Ovary (tissue), 9 donors: ENCODE results near the gene SH3RF3. TPM values are rescaled to one million over a fixed set of nuclear protein-coding genes. Genes with fewer than 3 reads are reported as not detected.
A peak's percentile ranks its signal among the peaks of the same experiment; 100 is the strongest.

Experiments used
- DNase-seq, 5 donors: peaks; one replicate each; pipeline ENCODE4 v3.0.0-alpha.2; 2019 to 2020
- H3K27ac ChIP-seq, 2 donors: fragments of 200-600 bp; one replicate each; pipeline versions ENCODE4 v1.5.1 to v1.8.0; 2019 to 2022
- H3K27me3 ChIP-seq: fragments of 200-600 bp; one replicate; pipeline ENCODE4 v1.8.0; 2022
- H3K36me3 ChIP-seq: fragments of 200-600 bp; sonication (generic); one replicate; pipeline ENCODE4 v1.5.1; 2019
- H3K4me1 ChIP-seq: one replicate; pipeline ENCODE4 v1.8.1; 2013; ENCODE audit warnings: mild to moderate bottlenecking, moderate library complexity; ENCODE audit not compliant: insufficient read depth
- H3K4me3 ChIP-seq: fragments of 200-600 bp; sonication (generic); one replicate; pipeline ENCODE4 v1.5.1; 2017
- H3K9me3 ChIP-seq, 2 donors: fragments of 200-600 bp in 1 of 2; sonication (generic) in 1 of 2; one replicate each; pipeline versions ENCODE4 v1.5.1 to v1.8.1; 2013 to 2019; ENCODE audit warnings: mild to moderate bottlenecking in 1 of 2, moderate library complexity in 1 of 2
- CTCF ChIP-seq, 3 donors: fragments of 450-650 bp in 2 of 3; fragments of 200-600 bp in 1 of 3; IDR thresholded peaks; one replicate each; pipeline versions ENCODE4 v1.5.1 to v1.8.0; 2016 to 2022; ENCODE audit warnings: antibody characterized with exemption in 3 of 3, mild to moderate bottlenecking in 1 of 3
- EP300 ChIP-seq: sonication (generic); formaldehyde crosslinking; IDR thresholded peaks from one replicate; pipeline ENCODE4 v1.6.1; 2017; ENCODE audit warnings: antibody characterized with exemption
- POLR2A ChIP-seq: fragments of 450-650 bp; IDR thresholded peaks from one replicate; pipeline ENCODE4 v1.6.1; 2017; ENCODE audit warnings: antibody characterized with exemption, mild to moderate bottlenecking, moderate library complexity
- WGBS, 3 donors: extraction: QIAGEN DNeasy Blood & Tissue Kit in 1 of 3; methylation state at CpG; one replicate each; pipeline versions ENCODE4 v1.1.5 to v1.1.7; 2013 to 2017; 5-methylcytosine and 5-hydroxymethylcytosine counted together
- intact Hi-C, 4 donors: fragments of 100-400 bp; cut with DNase I; formaldehyde crosslinking; loops; one replicate each; pipeline versions ENCODE4 v1.11.0 to v1.15.1; 2022 to 2023
- polyA plus RNA-seq, 2 donors: library from polyadenylated mRNA; stranded (reverse); fragments of 200-250 nt in 1 of 2; fragments of 350-450 nt in 1 of 2; fragmentation: Illumina TruSeq in 1 of 2; extraction: RNeasy Lipid Tissue Mini Kit (QIAGEN cat#74804) in 1 of 2; gene quantifications; one replicate each; pipeline ENCODE4 v1.2.3, GENCODE V29; 2013 to 2014
- total RNA-seq, 7 donors: library from RNA; depleted of rRNA in 2 of 7; stranded (reverse); fragments of >200 nt in 2 of 7; fragmentation: NEBNext Ultra II Directional in 3 of 7; extraction: Animal tissue kit (Norgen Biotek cat#: 25700) in 3 of 7; gene quantifications; one replicate each; pipeline versions ENCODE4 v1.1.0 to v1.2.4, GENCODE V29; 2016 to 2023
- donor health status: DM: no; HTN: no; CAD: no; lungs with moderate emphysema.
- donor health status: DM: no; HTN: no; CAD: no.
- donor health status: Bipolar disorder and iron deficiency.
- donor health status: DM: yes; HTN: yes; CAD: no.
- donor health status: DM: no; HTN: no; CAD: no.
- donor health status: DM: yes; HTN: yes; CAD: no.

Gene SH3RF3
- total and polyA plus RNA-seq, 9 donors: 2.7 to 10.1 (median 4.5) TPM

GRCh38 chr2:109316091-109316490 lies 187.1 kb downstream of the SH3RF3 start:
- 45 to 77% (median 69%) methylated on average over 2 of the region's 2 CpGs for WGBS, 3 donors
- intact Hi-C loops: loop anchor here in 1 of 4 donors (5.0 kb wide), 1 partner anchor 189 kb away; the partner anchor contains the start of gene SH3RF3
- no peaks in the 10 kb centered on the region for H3K27me3 ChIP-seq
- TF ChIP-seq POLR2A (no peak), EP300 (no peak), CTCF (IDR thresholded peaks at IDR 0.05) (no peak)
- H3K4me3 ChIP-seq: no peak overlapping the region
- H3K9me3 ChIP-seq: no peaks in the 10 kb centered on the region
- no peak overlapping the region for H3K27ac ChIP-seq
- H3K36me3 ChIP-seq: no peaks in the 10 kb centered on the region
- H3K4me1 ChIP-seq: peaks cover 19% of the 10 kb centered on the region
- DNase-seq: no peak

GRCh38 chr2:109317471-109318095 lies 188.6 kb downstream of the SH3RF3 start:
- intact Hi-C loops: loop anchor here in 1 of 4 donors (5.0 kb wide), 1 partner anchor 190 kb away; the partner anchor contains the start of gene SH3RF3
- H3K4me1 ChIP-seq: peaks cover 21% of the 10 kb centered on the region
- H3K9me3 ChIP-seq: no peaks in the 10 kb centered on the region
- DNase-seq: peak in 2 of 5 donors; percentile 23 to 48
- no peaks in the 10 kb centered on the region for H3K36me3 ChIP-seq
- TF ChIP-seq EP300: no peak
- no peak for TF ChIP-seq CTCF (IDR thresholded peaks at IDR 0.05)
- no peak for TF ChIP-seq POLR2A
- 41 to 54% (median 54%) methylated on average over 15 of the region's 15 CpGs for WGBS, 3 donors
- no peaks in the 10 kb centered on the region for H3K27me3 ChIP-seq
- no peak overlapping the region for H3K4me3 ChIP-seq
- peak overlapping the region in 1 of 2 donors; percentile 61 for H3K27ac ChIP-seq

- Histone ChIP-seq H3K27ac (peak overlapping the region; percentile 50 to 61), H3K27me3 (no peaks in the 10 kb centered on the region), H3K9me3 (no peaks in the 10 kb centered on the region), H3K4me1 (peaks cover 26% of the 10 kb centered on the region), H3K4me3 (peak overlapping the region; percentile 19), H3K36me3 (no peaks in the 10 kb centered on the region)
- DNase-seq: peak; percentile 79 to 91 (median 83)
- intact Hi-C loops: loop anchor here in 1 of 4 donors (5.0 kb wide), 1 partner anchor 191 kb away; the partner anchor contains the start of gene SH3RF3
- TF ChIP-seq CTCF (IDR thresholded peaks at IDR 0.05): peak in 2 of 3 donors; percentile 24 to 44
- TF ChIP-seq POLR2A: no peak
- WGBS, 3 donors: 4 to 7% (median 5%) methylated on average over 20 to 22 of the region's 22 CpGs
Measured at GRCh38 chr2:109318150-109318948, 189.3 kb downstream of the SH3RF3 start.

GRCh38 chr2:109318949-109319342 lies 189.9 kb downstream of the SH3RF3 start:
- Histone ChIP-seq H3K4me3 (no peak overlapping the region), H3K36me3 (no peaks in the 10 kb centered on the region), H3K27ac (peak overlapping the region; percentile 50 to 61), H3K27me3 (no peaks in the 10 kb centered on the region), H3K9me3 (no peaks in the 10 kb centered on the region), H3K4me1 (peaks cover 28% of the 10 kb centered on the region)
- TF ChIP-seq CTCF (IDR thresholded peaks at IDR 0.05) (no peak), EP300 (no peak), POLR2A (no peak)
- WGBS, 3 donors: 27 to 36% (median 35%) methylated on average over 4 of the region's 4 CpGs
- intact Hi-C loops: loop anchor here in 1 of 4 donors (5.0 kb wide), 1 partner anchor 192 kb away; the partner anchor contains the start of gene SH3RF3
- no peak for DNase-seq
